ENCODE data around the gene NEUROG1.

The NEUROG1 gene

GRCh38 chr5:135569755-135570452, 34.1 kb upstream of the NEUROG1 start:
- Histone ChIP-seq H3K27me3 (ENCODE audit: insufficient read depth, low read length) (peaks cover 11% of the 10 kb centered on the region), H2AFZ (ENCODE audit: low read depth, low read length) (no peak overlapping the region), H3K36me3 (ENCODE audit: insufficient read depth, low read length) (no peaks in the 10 kb centered on the region)

GRCh38 chr5:135568923-135569360, 33.2 kb upstream of the NEUROG1 start:
- H3K4me1 ChIP-seq (ENCODE audit: insufficient read depth, low read length): no peaks in the 10 kb centered on the region
- no peak overlapping the region for H3K4me3 ChIP-seq (ENCODE audit: low read length)
- H3K36me3 ChIP-seq (ENCODE audit: insufficient read depth, low read length): no peaks in the 10 kb centered on the region
- H3K9me3 ChIP-seq (ENCODE audit: low read length): no peaks in the 10 kb centered on the region
- H3K27me3 ChIP-seq (ENCODE audit: insufficient read depth, low read length): peaks cover 14% of the 10 kb centered on the region
- H2AFZ ChIP-seq (ENCODE audit: low read depth, low read length): no peak overlapping the region

More at GRCh38 chr5:135569755-135570452, 34.1 kb upstream of the NEUROG1 start:
- H3K9me3 ChIP-seq (ENCODE audit: low read length): no peaks in the 10 kb centered on the region
- no peak overlapping the region for H3K4me3 ChIP-seq (ENCODE audit: low read length)
- H3K4me1 ChIP-seq (ENCODE audit: insufficient read depth, low read length): no peaks in the 10 kb centered on the region

DNA sequence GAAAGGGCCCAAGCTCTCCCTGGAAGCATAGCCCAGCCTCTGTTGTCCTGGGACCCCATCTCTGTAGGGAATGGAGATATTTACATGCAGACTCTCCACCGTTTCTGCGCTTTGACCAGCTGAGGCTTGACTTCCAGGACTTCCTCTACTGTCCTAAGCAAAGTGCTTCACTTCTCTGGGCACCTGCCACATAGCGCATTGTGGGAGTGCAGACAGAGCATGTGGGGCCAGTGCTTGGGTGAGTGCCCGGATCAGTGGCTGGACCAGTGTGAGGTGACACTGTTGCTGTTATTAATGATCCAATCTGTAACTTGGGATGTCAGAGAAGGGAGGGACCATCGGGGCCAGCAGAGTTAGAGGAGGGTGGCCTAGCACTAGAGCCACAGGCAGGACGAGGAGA, 32.5 kb upstream of the NEUROG1 start:
- Histone ChIP-seq H3K27me3 (ENCODE audit: insufficient read depth, low read length) (peaks cover 14% of the 10 kb centered on the region), H2AFZ (ENCODE audit: low read depth, low read length) (no peak overlapping the region), H3K36me3 (ENCODE audit: insufficient read depth, low read length) (no peaks in the 10 kb centered on the region), H3K4me3 (ENCODE audit: low read length) (no peak overlapping the region), H3K9me3 (ENCODE audit: low read length) (no peaks in the 10 kb centered on the region), H3K4me1 (ENCODE audit: insufficient read depth, low read length) (no peaks in the 10 kb centered on the region)

- H3K27me3 ChIP-seq (ENCODE audit: insufficient read depth, low read length): peaks cover 14% of the 10 kb centered on the region
- H3K4me1 ChIP-seq (ENCODE audit: insufficient read depth, low read length): no peaks in the 10 kb centered on the region
- H2AFZ ChIP-seq (ENCODE audit: low read depth, low read length): no peak overlapping the region
- no peaks in the 10 kb centered on the region for H3K9me3 ChIP-seq (ENCODE audit: low read length)
- no peaks in the 10 kb centered on the region for H3K36me3 ChIP-seq (ENCODE audit: insufficient read depth, low read length)
- H3K4me3 ChIP-seq (ENCODE audit: low read length): no peak overlapping the region
These were observed 31.9 kb upstream of the NEUROG1 start for GRCh38 chr5:135567661-135568060.

DNA sequence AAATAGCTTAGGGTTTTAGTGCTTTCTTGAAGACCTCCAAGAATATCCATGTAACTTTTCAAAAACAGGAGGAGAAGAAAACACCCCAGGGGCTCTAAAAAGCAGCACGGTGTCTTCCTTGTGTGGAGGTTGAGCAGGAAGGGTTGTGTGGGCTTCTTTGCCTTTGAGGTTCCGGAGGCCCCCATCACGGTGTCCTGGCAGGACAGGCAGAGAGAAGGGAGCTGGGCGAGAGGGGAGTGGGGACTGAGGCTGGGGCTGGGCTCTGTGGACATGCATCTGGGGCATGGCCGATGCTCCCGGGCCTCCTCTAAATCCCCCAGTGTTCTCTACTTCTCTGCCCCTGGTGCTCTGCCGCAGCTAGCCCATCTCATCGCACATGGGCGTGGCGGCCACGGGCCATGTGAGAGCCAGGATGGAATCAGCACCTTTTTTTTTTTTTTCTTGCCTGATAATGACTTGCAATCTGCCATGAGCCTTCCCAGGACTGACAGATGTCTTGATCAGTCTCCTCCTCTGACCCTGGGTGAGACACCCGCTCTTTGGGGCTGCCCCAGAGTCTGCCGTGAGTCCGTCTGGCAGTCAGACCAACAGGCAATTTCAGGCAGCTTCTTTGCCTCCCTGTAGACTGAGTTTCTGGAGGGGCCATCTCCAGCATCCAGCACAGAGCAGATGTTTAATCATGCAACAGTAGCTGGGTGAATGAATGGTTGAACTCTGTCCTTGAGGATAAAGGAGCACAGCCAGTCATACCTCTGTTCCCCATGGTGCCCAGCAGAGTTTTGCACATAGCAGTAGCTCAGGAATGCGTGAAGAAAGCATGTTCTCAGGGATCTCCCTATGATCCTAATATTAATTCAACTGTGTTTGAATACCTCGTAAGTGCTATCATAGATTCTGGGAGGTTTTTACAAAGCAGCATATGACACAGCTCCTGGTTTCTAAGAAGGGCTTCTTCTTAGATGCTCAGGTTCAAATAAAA, 30.9 kb upstream of the NEUROG1 start:
- Histone ChIP-seq H3K4me3 (ENCODE audit: low read length) (no peak overlapping the region), H3K4me1 (ENCODE audit: insufficient read depth, low read length) (no peaks in the 10 kb centered on the region), H3K27me3 (ENCODE audit: insufficient read depth, low read length) (peaks cover 8% of the 10 kb centered on the region), H3K36me3 (ENCODE audit: insufficient read depth, low read length) (no peaks in the 10 kb centered on the region), H2AFZ (ENCODE audit: low read depth, low read length) (no peak overlapping the region), H3K9me3 (ENCODE audit: low read length) (no peaks in the 10 kb centered on the region)

DNA sequence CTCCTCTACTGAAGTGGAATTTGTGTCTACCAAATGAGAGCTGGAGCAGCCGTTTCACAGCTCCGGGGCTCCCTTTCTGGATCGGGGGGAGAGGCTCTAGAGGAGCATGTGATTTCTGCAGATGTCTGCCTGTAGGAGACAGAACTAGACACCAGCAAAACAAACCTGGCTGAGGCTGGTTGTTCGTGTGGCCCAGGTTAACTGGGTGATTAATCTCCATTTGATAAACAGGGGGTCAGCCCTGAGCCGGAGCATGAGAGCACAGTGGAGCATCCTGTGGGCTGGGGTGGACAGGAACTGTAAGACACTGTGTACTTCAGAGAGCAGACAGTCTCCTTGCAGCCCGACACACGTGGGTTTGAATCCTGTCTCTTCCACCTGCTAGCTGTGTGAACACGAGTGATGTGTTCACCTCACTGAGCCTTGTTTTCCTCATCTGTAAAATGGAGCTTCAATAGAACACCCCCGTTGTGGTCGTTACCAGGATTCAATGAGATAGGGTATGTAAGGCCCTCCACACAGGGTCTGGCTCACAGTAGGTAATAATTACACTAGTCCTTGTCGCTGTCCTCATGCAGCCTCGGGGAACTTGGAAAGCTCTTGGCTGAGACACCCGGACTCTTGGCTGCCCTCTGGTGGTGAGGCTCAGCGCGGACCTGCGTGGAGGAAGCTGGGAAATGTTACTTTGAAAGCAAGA, 30.1 kb upstream of the NEUROG1 start:
- no peaks in the 10 kb centered on the region for H3K9me3 ChIP-seq (ENCODE audit: low read length)
- no peaks in the 10 kb centered on the region for H3K4me1 ChIP-seq (ENCODE audit: insufficient read depth, low read length)
- no peak overlapping the region for H2AFZ ChIP-seq (ENCODE audit: low read depth, low read length)
- no peak overlapping the region for H3K4me3 ChIP-seq (ENCODE audit: low read length)
- H3K27me3 ChIP-seq (ENCODE audit: insufficient read depth, low read length): peaks cover 8% of the 10 kb centered on the region
- H3K36me3 ChIP-seq (ENCODE audit: insufficient read depth, low read length): no peaks in the 10 kb centered on the region

DNA sequence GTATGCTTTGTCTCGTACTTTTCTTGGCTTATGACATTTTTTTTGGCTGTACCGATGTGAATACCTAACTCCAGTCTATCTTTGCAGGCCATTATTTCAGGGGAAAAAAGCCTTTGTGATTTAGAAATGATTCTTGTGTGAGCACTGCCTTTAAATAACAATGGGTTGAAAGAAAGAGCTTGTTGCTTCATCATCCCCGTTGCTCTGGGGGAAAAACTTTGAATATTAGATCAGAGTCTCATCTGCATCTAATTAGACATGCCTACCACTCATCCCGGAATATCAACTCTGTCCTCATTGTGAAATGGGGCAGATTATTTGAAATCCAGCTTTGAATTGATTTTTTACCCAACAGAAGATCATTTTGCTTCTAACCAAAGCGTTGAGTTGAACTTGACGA, 29.5 kb upstream of the NEUROG1 start:
- Histone ChIP-seq H2AFZ (ENCODE audit: low read depth, low read length) (no peak overlapping the region), H3K9me3 (ENCODE audit: low read length) (no peaks in the 10 kb centered on the region), H3K4me3 (ENCODE audit: low read length) (no peak overlapping the region), H3K4me1 (ENCODE audit: insufficient read depth, low read length) (no peaks in the 10 kb centered on the region), H3K27me3 (ENCODE audit: insufficient read depth, low read length) (peaks cover 7% of the 10 kb centered on the region), H3K36me3 (ENCODE audit: insufficient read depth, low read length) (no peaks in the 10 kb centered on the region)

- Histone ChIP-seq H3K4me3 (ENCODE audit: low read length) (no peak overlapping the region), H3K27me3 (ENCODE audit: insufficient read depth, low read length) (peaks cover 6% of the 10 kb centered on the region), H3K36me3 (ENCODE audit: insufficient read depth, low read length) (no peaks in the 10 kb centered on the region), H3K9me3 (ENCODE audit: low read length) (no peaks in the 10 kb centered on the region), H2AFZ (ENCODE audit: low read depth, low read length) (no peak overlapping the region), H3K4me1 (ENCODE audit: insufficient read depth, low read length) (no peaks in the 10 kb centered on the region)
These were observed 28.6 kb upstream of the NEUROG1 start for GRCh38 chr5:135564331-135564730.

- Histone ChIP-seq H3K9me3 (ENCODE audit: low read length) (no peaks in the 10 kb centered on the region), H2AFZ (ENCODE audit: low read depth, low read length) (no peak overlapping the region), H3K36me3 (ENCODE audit: insufficient read depth, low read length) (no peaks in the 10 kb centered on the region), H3K4me1 (ENCODE audit: insufficient read depth, low read length) (no peaks in the 10 kb centered on the region), H3K4me3 (ENCODE audit: low read length) (no peak overlapping the region), H3K27me3 (ENCODE audit: insufficient read depth, low read length) (peaks cover 6% of the 10 kb centered on the region)
These were observed 25.5 kb upstream of the NEUROG1 start for GRCh38 chr5:135561266-135561665.

GRCh38 chr5:135560858-135561257, 25.1 kb upstream of the NEUROG1 start:
- Histone ChIP-seq H3K4me1 (ENCODE audit: insufficient read depth, low read length) (no peaks in the 10 kb centered on the region), H3K27me3 (ENCODE audit: insufficient read depth, low read length) (peaks cover 6% of the 10 kb centered on the region), H2AFZ (ENCODE audit: low read depth, low read length) (no peak overlapping the region), H3K4me3 (ENCODE audit: low read length) (no peak overlapping the region), H3K9me3 (ENCODE audit: low read length) (no peaks in the 10 kb centered on the region), H3K36me3 (ENCODE audit: insufficient read depth, low read length) (no peaks in the 10 kb centered on the region)

DNA sequence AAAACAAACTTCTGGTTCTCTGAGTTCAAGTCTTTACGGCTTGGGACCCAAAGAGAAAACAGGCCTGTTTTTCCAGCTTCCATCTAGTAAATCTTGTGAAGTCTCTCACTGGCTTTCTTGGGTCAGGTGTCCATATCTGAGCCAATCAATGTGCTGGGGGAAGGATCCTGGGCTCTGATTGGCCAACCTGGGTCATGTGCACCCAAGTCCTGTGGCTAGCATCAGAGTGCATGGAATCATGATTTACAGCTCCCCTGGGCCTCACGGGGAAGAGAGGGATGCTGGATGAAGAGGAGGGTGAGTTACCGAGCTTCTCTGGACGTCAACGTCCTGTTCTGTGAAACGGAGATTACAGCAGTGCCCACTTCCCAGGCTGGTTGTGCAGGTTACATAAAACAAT, 23.6 kb upstream of the NEUROG1 start:
- no peaks in the 10 kb centered on the region for H3K9me3 ChIP-seq (ENCODE audit: low read length)
- no peaks in the 10 kb centered on the region for H3K27me3 ChIP-seq (ENCODE audit: insufficient read depth, low read length)
- H2AFZ ChIP-seq (ENCODE audit: low read depth, low read length): no peak overlapping the region
- no peaks in the 10 kb centered on the region for H3K36me3 ChIP-seq (ENCODE audit: insufficient read depth, low read length)
- H3K4me1 ChIP-seq (ENCODE audit: insufficient read depth, low read length): no peaks in the 10 kb centered on the region
- no peak overlapping the region for H3K4me3 ChIP-seq (ENCODE audit: low read length)

GRCh38 chr5:135557076-135557838, 21.5 kb upstream of the NEUROG1 start:
- Histone ChIP-seq H3K27me3 (ENCODE audit: insufficient read depth, low read length) (no peaks in the 10 kb centered on the region), H3K4me1 (ENCODE audit: insufficient read depth, low read length) (no peaks in the 10 kb centered on the region), H2AFZ (ENCODE audit: low read depth, low read length) (no peak overlapping the region), H3K4me3 (ENCODE audit: low read length) (no peak overlapping the region), H3K36me3 (ENCODE audit: insufficient read depth, low read length) (no peaks in the 10 kb centered on the region), H3K9me3 (ENCODE audit: low read length) (no peaks in the 10 kb centered on the region)
